ENCODE measurements around the gene RAB1A.
"Not testable (repeated sequence)": the region's sequence is repeated elsewhere in the genome, so short reads cannot be mapped to it uniquely, and the experiment has no call there.

Gene RAB1A

DNA sequence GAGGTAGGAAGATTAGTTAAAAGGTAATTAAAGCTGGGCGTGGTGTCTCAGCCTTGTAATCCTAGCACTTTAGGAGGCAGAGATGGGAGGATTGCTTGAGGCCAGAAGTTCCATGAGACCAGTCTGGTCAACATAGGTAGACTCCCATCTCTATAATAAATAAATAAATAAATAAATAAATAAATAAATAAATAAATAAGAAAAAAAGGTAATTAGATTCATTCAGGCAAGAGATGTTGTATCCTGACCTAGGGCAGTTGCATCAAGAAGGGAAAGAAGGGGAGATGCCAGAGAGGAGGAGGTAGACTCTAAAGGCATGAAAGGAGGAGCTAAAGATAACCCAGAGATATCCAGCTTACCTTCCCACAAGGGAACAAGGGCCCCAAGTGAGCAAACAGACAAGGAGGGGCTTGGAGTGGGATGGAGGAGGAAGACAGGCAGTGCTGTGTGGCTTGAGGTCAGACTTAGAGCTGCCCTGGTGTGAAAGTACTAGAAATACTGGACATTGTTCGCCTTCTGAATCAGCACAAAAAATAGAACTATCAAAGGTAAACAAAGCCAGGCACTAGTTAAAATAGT lies 7.4 kb upstream of the RAB1A start:
- no peak for DNase-seq
- intact Hi-C loops (cut with DNase I): no loop called here

GRCh38 chr2:65136253-65136652 lies 6.3 kb upstream of the RAB1A start:
- intact Hi-C loops (cut with DNase I): no loop called here
- no peak for DNase-seq

- DNase-seq: no peak
- intact Hi-C loops (cut with DNase I): loop anchor here (5.0 kb wide), 2 partner anchors 93 to 147 kb away; partner anchors contain the start of genes ACTR2 and SLC1A4
Measured at GRCh38 chr2:65134158-65134557, 4.3 kb upstream of the RAB1A start.

- no peak for DNase-seq
- intact Hi-C loops (cut with DNase I): loop anchor here (5.0 kb wide), 2 partner anchors 94 to 146 kb away; partner anchors contain the start of genes ACTR2 and SLC1A4
Measured at GRCh38 chr2:65133626-65134025, 3.7 kb upstream of the RAB1A start.

GRCh38 chr2:65132930-65133329 lies 3.0 kb upstream of the RAB1A start:
- not testable (repeated sequence) for DNase-seq
- intact Hi-C loops (cut with DNase I): loop anchor here (5.0 kb wide), 2 partner anchors 94 to 146 kb away; partner anchors contain the start of genes ACTR2 and SLC1A4

DNA sequence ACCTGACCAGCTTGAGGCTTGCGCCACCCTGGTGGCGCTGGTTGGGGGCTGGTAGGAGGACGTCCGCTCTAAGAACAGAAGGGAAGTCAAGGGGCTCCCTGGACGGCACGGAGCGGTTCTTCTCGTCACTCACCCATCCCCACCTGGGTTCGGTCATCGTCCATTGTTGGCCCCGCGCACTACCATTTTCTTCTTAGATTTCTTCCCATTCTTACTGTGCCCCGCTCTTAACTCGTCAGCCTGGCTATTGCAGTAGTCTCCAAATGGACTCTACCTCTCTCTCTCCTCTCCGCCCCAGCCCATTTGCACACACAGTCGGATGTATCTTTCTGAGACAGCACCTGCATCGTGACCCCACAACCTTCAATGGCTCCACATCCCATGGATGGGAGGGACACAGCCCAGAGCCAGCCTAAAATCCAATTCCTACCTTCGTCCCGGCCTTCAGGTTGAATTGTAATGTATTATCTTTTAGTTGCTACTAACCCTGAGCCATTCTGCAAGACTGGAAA lies 814 bp upstream of the RAB1A start:
- DNase-seq: no peak
- intact Hi-C loops (cut with DNase I): loop anchor here (1.0 to 5.0 kb wide), 3 partner anchors 74 to 143 kb away; partner anchors contain the start of genes ACTR2, CEP68 and SLC1A4

- peak in 4 of 10 donors; percentile 17 to 32 (median 28) for DNase-seq
- intact Hi-C loops (cut with DNase I): no loop called here
Measured at GRCh38 chr2:65129286-65129825, 550 bp downstream of the RAB1A start.

DNA sequence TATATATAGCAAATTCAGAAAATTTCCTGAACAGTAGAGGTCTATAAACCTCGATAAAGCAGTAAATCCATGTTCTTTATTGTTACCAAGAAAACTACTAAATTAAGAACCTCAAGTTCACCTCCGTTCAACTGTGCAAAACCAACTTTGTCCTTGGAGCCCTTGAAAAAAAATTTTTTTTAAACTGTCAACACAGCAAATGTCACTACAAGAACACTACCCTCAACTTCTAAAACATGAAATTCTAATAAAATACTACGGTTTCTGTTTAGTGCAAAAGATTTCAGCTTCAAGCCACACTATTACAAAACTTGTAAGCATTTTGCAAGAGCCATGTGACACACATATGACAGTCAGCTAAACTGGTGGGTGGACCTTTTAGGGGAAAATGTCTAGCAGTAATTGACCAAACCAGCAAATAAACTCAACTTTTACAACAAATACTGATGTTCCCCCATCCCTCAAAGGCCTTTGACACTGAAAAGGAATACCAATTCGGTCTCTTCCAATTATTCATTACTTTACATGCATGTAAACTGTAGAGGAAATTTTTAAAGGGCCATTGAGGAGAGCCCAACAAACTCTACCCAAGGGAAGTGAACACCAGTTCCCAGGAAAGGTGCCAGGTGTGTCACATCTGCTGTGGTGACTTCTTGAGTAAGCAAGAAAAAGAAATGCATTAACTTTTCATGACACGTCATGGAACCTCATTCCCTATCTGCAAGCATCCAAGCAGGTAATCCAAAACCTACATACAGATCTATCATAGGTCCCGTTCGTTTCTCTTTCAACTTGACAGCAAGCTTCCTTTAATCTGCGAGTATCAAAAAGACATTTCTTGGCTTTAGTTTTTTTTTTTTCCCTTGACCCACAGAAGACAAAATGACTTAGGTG lies 1.4 kb downstream of the RAB1A start:
- DNase-seq: no peak
- intact Hi-C loops (cut with DNase I): no loop called here

DNA sequence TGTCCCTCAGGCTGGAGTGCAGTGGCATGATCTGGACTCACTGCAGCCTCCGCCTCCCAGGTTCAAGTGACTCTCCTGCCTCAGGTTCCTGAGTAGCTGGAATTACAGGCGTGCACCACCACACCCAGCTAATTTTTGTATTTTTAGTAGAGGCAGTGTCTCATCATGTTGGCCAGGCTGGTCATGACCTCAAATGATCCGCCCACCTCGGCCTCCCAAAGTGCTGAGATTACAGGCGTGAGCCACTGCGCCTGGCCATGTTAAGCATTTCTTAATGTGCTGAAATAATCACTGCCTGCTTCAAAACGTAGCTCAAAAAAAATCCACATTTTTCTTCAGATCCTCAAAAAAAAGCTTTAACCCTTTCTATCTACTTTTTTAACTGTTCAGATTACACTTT lies 4.4 kb downstream of the RAB1A start:
- intact Hi-C loops (cut with DNase I); DNase-seq: not testable (repeated sequence)

GRCh38 chr2:65122313-65122712 lies 7.6 kb downstream of the RAB1A start:
- intact Hi-C loops (cut with DNase I): no loop called here
- DNase-seq: no peak

DNA sequence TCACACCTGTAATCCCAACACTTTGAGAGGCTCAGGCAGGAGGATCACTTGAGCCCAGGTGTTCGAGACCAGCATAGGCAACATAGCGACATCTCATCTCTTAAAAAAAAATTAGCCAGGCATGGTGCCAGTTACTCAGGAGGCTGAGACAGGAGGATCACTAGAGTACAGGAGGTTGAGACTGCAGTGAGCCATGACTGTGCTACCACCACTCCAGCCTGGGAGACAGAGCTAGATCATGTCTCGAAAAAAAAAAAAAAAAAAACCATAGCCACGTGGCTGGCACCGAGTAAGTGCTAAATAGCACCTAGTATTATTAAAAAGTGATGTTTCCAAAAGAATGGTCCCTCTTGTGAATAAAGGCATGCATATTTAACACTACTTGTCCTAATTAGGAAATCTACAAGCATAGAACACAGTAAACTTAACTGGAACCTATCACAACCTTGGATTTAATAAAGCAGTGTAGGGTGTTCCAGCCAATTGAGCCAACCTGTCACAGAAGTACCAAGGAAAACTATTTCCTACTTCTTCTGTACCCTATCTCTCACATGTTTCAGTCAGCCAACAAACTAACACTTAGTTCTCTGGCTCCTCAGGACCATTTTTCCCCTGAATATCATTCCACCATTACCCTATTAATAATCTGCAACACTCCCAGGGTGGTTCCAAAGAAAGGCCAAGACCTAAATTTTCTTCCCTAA lies 8.8 kb downstream of the RAB1A start:
- intact Hi-C loops (cut with DNase I): no loop called here
- no peak for DNase-seq

DNA sequence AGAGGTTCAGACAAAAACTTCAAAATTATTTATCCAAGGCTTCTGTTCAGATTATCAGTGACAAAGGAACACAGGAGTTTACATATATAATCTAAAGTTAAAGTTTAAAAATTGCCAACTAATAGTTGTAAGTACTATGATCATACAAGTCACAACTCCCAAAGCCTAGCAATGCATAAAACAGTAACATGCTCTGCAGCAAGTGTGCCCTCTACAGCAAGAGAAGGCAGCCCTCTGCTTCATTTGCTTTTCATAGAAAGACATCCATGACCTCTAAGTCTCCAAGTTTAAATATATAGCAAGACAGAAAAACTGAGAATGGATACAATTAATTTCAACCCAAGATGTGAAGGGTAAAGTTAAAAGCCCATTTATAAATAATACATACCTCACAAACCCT lies 13.3 kb downstream of the RAB1A start:
- intact Hi-C loops (cut with DNase I): no loop called here
- no peak for DNase-seq

GRCh38 chr2:65114921-65115320 lies 15.0 kb downstream of the RAB1A start:
- intact Hi-C loops (cut with DNase I): no loop called here
- DNase-seq: no peak

DNA sequence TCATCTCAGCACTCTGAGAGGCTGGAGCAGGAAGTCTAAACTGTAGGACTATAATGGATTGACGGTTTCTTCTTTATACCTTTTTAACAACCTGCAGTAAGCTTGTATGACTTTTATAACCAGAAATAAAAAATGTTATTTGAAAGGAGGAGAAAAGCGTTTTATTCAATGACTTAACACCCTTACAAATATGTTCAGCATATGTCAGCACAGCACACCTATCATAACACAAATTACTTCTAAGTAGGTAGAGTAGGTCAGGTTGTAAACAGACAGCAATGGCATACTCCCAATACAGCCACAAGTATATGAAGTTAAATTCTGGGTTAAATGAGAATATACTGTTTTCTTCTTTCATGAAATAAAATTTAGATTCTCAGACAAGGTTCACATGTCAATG lies 16.1 kb downstream of the RAB1A start:
- DNase-seq: no peak
- intact Hi-C loops (cut with DNase I): no loop called here

DNA sequence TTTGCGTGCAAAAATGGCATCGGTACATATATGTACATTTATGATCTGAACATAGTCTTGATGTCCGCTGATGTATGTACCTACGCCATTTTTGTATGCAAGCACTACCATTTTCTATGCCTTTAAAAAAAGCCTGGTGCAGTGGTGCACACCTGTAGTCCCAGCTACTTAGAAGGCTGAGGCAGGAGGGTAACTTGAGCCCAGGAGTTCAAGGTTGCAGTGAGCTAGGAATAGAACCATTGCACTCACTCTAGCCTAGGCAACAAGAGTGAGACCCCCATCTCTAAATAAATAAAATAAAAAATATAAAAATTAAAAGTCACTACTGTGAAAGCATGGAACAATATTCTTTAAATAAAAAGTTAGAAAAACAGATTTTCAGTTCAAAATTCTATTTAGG lies 16.7 kb downstream of the RAB1A start:
- intact Hi-C loops (cut with DNase I): no loop called here
- no peak for DNase-seq

GRCh38 chr2:65112633-65113032 lies 17.3 kb downstream of the RAB1A start:
- intact Hi-C loops (cut with DNase I): no loop called here
- no peak for DNase-seq

DNA sequence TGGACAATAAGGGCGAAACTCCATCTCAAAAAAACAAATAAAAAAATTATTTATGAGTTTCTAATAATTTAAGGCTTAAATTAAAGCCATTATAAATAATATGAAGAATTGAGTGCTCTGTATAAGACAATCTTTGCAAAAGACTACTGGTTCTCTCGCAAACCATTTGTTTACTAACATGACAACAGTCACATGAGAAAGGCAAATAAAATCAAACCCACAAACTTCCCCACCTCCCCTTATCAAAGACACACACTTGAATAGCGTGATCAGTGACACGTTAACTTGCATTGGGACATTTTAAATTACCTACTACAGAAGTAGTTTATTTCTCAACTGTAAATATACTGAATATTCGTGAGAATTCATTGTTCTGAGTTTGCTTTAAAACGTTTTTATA lies 21.1 kb downstream of the RAB1A start:
- DNase-seq: no peak
- intact Hi-C loops (cut with DNase I): no loop called here

DNA sequence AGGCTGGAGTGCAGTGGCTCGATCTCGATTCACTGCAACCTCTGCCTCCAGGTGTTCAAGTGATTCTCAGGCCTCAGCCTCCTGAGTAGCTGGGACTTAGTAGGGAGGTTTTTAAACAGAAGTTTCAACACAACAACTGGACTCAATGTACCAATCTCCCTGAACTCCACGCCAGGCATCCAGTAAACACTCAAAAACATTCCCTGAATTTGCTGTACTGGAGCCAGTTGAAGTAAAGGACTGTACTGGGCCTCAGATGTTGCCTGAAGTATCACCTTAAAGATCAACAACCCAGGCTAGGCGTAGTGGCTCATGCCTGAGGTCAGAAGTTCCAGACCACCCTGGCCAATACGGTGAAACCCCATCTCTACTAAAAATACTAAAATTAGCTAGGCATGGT lies 22.4 kb downstream of the RAB1A start:
- intact Hi-C loops (cut with DNase I): no loop called here
- DNase-seq: no peak

- DNase-seq: no peak
- intact Hi-C loops (cut with DNase I): no loop called here
Measured at GRCh38 chr2:65103013-65103715, 26.7 kb downstream of the RAB1A start.

DNA sequence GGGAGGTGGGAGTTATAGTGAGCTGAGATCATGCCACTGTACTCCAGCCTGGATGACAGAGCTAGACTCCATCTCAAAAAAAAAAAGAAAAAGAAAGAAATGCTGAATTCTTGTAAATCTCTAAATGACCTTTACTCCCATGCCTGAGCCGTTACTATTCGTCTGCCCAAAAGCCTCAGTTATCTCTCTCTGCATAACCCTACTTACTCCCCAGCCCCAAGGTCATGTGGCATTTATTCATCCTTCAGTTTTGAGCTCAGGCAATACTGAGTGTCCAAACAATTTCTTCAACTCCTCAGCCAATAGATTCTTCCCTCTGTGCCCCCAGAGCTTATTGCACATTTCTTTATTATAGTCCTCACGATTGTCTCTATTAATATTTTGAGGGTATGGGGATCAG lies 28.8 kb downstream of the RAB1A start:
- DNase-seq: no peak
- intact Hi-C loops (cut with DNase I): no loop called here

Data from posterior cingulate gyrus (tissue), 11 donors.